ENCODE data around the gene SLC6A7.

DNA sequence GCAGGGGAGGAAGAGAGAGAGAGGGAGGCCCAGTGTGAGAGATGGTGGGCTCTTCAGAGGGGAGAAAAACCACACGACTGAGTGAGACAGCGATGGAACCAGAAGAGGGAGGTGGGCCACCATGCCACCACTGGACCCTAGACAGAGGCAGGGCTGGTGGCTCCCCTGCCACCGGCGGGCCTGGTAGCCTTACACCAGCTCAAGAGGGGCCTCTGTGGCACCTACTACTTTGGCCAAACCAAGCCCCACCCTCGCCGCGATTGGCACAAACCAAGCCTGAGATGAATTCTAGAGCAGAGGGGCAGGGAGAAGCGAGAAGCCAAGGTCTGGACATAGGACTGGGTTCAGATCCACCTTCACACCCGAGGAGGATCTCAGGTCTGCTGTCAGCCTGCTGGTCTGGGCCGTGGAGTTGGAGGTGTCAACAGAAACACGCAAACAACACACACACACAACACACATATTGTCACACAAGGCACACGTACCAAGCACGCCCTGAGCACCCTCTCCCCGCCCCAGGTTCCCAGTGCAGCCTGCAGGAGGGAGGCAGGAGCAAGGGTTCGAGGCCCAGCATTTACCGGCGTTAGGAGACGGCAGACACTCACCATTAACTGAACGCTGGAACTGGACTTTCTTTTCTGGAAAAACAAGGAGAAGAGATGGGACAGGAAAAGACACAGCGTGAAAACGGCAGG is 49.4 kb downstream of the SLC6A7 start:
- TF ChIP-seq, protein P1, sequence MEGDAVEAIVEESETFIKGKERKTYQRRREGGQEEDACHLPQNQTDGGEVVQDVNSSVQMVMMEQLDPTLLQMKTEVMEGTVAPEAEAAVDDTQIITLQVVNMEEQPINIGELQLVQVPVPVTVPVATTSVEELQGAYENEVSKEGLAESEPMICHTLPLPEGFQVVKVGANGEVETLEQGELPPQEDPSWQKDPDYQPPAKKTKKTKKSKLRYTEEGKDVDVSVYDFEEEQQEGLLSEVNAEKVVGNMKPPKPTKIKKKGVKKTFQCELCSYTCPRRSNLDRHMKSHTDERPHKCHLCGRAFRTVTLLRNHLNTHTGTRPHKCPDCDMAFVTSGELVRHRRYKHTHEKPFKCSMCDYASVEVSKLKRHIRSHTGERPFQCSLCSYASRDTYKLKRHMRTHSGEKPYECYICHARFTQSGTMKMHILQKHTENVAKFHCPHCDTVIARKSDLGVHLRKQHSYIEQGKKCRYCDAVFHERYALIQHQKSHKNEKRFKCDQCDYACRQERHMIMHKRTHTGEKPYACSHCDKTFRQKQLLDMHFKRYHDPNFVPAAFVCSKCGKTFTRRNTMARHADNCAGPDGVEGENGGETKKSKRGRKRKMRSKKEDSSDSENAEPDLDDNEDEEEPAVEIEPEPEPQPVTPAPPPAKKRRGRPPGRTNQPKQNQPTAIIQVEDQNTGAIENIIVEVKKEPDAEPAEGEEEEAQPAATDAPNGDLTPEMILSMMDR (conservative IDR thresholded peaks at IDR 0.05 in 1 of 2, IDR thresholded peaks at IDR 0.05 in 1 of 2; ENCODE audit: extremely low read depth in 1 of 2, insufficient read depth in 1 of 2, low read depth in 1 of 2, low read length in 2 of 2), result no peak
- no peak for TF ChIP-seq EZH2 (IDR thresholded peaks at IDR 0.05; ENCODE audit: borderline replicate concordance, low read length)

Data from mammary epithelial cell (primary cell).